Progenitor cell of endocrine pancreas (in vitro differentiated cells): ENCODE results near the gene CCDC85B. TPM values are rescaled to one million over a fixed set of nuclear protein-coding genes. Genes with fewer than 3 reads are reported as not detected.

Source experiments
- DNase-seq: peaks from one replicate; pipeline ENCODE4 v3.0.0; 2021; ENCODE audit warnings: low spot score; ENCODE audit not compliant: unreplicated experiment
- H3K27ac Mint-ChIP-seq: 2 replicates; pipeline ENCODE4 v1.8.0; 2021; ENCODE audit warnings: mild to moderate bottlenecking, moderate library complexity, mixed read lengths
- H3K27me3 Mint-ChIP-seq: 2 replicates; pipeline ENCODE4 v1.8.0; 2021; ENCODE audit warnings: mixed read lengths
- H3K36me3 Mint-ChIP-seq: 2 replicates; pipeline ENCODE4 v1.8.0; 2022; ENCODE audit warnings: mixed read lengths; ENCODE audit not compliant: insufficient read depth
- H3K4me1 Mint-ChIP-seq: 2 replicates; pipeline ENCODE4 v1.8.0; 2021; ENCODE audit warnings: low read depth, mixed read lengths
- H3K4me3 Mint-ChIP-seq: 2 replicates; pipeline ENCODE4 v1.8.0; 2021; ENCODE audit warnings: low read depth, mild to moderate bottlenecking, moderate library complexity, mixed read lengths
- H3K9me3 Mint-ChIP-seq: 2 replicates; pipeline ENCODE4 v1.8.0; 2021; ENCODE audit warnings: low read depth, mixed read lengths
- CTCF ChIP-seq: fragments of 200-600 bp; sonication (generic); IDR thresholded peaks from one replicate; pipeline ENCODE4 v1.5.0; 2021; ENCODE audit warnings: antibody characterized with exemption, mild to moderate bottlenecking; ENCODE audit not compliant: unreplicated experiment
- total RNA-seq: library from RNA; stranded (reverse); gene quantifications from 2 replicates; pipeline ENCODE4 v1.2.1, GENCODE V29; 2021

CCDC85B gene
- total RNA-seq, 1 donor from 2014 or later: 7.4 TPM

DNA sequence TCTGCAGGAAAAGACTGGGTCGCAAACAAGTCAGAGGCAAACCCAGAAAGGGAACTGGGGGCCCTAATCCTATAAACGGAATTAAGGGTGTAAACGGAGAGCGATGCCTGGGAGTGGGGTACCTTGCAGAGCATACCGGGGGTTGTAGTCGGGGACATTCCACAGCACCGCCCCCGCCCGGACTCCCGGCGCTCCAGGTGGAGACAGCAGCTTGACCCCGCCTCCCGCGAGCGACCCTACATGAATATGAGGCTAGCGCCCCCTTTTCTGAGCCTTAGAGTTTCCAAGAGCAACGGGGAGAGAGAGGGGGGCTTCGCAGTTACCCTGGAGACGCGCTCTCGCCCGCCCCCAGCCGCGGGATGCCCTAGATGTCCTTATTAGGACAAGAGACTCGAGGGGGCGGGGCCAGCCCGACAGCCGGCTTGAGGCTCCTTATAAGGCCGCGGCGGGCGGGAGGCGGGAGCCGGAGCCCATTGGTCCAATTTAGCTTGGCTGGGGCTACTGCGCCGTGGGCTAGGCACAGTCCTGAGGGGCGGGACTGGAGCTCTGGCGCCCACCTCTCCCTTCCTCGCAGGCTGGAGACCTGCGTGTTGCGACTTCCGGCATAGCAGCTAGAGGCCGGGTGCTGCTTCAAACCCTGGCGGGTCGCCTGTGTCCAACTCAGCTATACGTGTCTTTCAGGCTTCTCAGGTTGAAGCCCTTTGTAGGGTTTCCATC is 31.2 kb upstream of the CCDC85B start:
- Mint-ChIP-seq H3K36me3 (peaks cover 20% of the 10 kb centered on the region), H3K4me1 (peaks cover 27% of the 10 kb centered on the region)

GRCh38 chr11:65859812-65860277 is 30.6 kb upstream of the CCDC85B start:
- no peak for DNase-seq
- no peak for TF ChIP-seq CTCF
- peak overlapping the region; percentile 99 for H3K27ac Mint-ChIP-seq
- no peaks in the 10 kb centered on the region for H3K9me3 Mint-ChIP-seq
- peaks cover 27% of the 10 kb centered on the region for H3K4me1 Mint-ChIP-seq
- H3K27me3 Mint-ChIP-seq: no peaks in the 10 kb centered on the region
- peak overlapping the region; percentile 87 for H3K4me3 Mint-ChIP-seq
- H3K36me3 Mint-ChIP-seq: peaks cover 15% of the 10 kb centered on the region

More for the DNA sequence above, 31.2 kb upstream of the CCDC85B start:
- Mint-ChIP-seq H3K4me3 (peak overlapping the region; percentile 87), H3K27ac (peak overlapping the region; percentile 99), H3K9me3 (no peaks in the 10 kb centered on the region), H3K27me3 (no peaks in the 10 kb centered on the region)
- peak; percentile 35 for TF ChIP-seq CTCF
- DNase-seq: peak; percentile 96

DNA sequence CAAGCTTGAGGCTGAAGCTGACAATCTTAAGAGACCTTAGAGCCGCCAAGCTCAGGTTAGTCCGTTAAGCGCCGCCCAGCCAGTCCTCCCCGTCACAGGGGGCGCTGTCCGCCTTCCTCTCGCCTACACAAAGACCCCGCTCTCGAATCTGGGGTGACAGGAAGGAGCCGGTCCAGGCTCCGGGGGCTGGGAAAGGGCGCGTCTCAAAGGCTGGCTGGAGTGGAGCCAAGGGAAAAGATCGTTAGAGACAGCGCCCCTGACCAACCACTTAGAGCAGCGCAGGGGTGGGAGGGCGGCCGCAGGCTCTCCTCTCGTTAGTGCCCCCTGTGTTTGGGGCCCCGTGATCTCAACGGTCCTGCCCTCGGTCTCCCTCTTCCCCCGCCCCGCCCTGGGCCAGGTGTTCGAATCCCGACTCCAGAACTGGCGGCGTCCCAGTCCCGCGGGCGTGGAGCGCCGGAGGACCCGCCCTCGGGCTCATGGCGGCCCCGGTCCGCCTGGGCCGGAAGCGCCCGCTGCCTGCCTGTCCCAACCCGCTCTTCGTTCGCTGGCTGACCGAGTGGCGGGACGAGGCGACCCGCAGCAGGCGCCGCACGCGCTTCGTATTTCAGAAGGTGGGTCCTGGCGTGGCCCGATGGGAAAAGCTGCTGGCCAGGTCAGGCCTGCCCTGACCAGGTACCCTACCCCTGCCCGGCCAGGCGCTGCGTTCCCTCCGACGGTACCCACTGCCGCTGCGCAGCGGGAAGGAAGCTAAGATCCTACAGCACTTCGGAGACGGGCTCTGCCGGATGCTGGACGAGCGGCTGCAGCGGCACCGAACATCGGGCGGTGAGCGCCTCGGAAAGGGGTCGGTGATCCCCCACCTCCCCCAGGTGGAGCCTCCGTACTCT is 30.0 kb upstream of the CCDC85B start, which contains the start of gene MUS81:
Gene MUS81 (plus strand): TSS at position 156 of the 887 bp plus-strand sequence. CDS start 321 bp downstream, at position 477.
- DNase-seq: peak; percentile 93
- TF ChIP-seq CTCF: peak; percentile 91
- H3K4me1 Mint-ChIP-seq: peaks cover 27% of the 10 kb centered on the region
- no peaks in the 10 kb centered on the region for H3K9me3 Mint-ChIP-seq
- no peaks in the 10 kb centered on the region for H3K27me3 Mint-ChIP-seq
- H3K4me3 Mint-ChIP-seq: peak within 1 kb of the TSS; percentile 87
- H3K36me3 Mint-ChIP-seq: peaks cover 17% of the 10 kb centered on the region
- peak within 1 kb of the TSS; percentile 99 for H3K27ac Mint-ChIP-seq

- peaks cover 15% of the 10 kb centered on the region for H3K36me3 Mint-ChIP-seq
- no peak for TF ChIP-seq CTCF
- peak overlapping the region; percentile 95 for H3K27ac Mint-ChIP-seq
- H3K27me3 Mint-ChIP-seq: no peaks in the 10 kb centered on the region
- H3K4me3 Mint-ChIP-seq: peak overlapping the region; percentile 87
- peaks cover 23% of the 10 kb centered on the region for H3K4me1 Mint-ChIP-seq
- no peaks in the 10 kb centered on the region for H3K9me3 Mint-ChIP-seq
- no peak for DNase-seq
Measured at GRCh38 chr11:65861165-65861505, 29.3 kb upstream of the CCDC85B start.

DNA sequence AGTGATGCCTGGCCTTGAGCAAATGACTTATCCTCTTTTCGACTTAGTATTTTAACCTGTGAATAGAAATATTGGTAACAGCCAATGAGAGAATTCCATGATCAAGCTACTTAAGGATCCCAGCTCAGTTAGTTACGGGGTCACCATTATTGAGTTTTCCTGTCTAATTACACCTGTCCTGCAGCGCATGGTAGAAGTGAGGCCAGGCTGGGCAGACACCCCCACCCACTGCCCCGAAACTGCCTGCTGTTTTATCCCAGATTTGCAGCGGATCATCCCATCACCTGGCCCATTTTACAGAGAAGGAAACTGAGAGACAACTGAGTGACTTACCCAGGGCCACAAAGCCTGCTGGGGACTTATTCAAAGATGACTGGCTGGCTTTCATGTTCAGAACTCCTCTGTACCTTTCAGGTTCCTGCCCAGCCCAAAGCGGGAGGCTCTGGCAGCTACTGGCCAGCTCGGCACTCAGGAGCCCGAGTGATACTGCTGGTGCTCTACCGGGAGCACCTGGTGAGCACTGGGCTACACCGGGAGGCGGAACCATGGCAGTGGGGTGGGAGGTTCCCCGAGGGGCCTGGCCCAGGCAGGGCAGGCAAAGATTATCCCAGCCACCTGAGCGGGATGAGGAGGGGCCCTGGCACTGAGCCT is 28.8 kb upstream of the CCDC85B start:
- Mint-ChIP-seq H3K9me3 (no peaks in the 10 kb centered on the region), H3K36me3 (peaks cover 9% of the 10 kb centered on the region), H3K4me1 (peaks cover 18% of the 10 kb centered on the region), H3K4me3 (peak overlapping the region; percentile 87), H3K27ac (no peak overlapping the region), H3K27me3 (no peaks in the 10 kb centered on the region)
- no peak for DNase-seq
- TF ChIP-seq CTCF: no peak
